Activated CD4-positive, alpha-beta T cell treated with anti-CD3 and anti-CD28 coated beads, Interleukin-2, amount 50 U/mL, for 24 hours (primary cell): Measurements from ENCODE around the gene RCAN2.

Experiments used
- DNase-seq, 2 donors: peaks; one replicate each; pipeline ENCODE4 v3.0.0-alpha.2; 2020; ENCODE audit warnings: low read depth in 1 of 2, low spot score in 1 of 2

The RCAN2 gene

GRCh38 chr6:46293641-46294316 lies 197.5 kb downstream of the RCAN2 start:
- DNase-seq, result no peak

DNA sequence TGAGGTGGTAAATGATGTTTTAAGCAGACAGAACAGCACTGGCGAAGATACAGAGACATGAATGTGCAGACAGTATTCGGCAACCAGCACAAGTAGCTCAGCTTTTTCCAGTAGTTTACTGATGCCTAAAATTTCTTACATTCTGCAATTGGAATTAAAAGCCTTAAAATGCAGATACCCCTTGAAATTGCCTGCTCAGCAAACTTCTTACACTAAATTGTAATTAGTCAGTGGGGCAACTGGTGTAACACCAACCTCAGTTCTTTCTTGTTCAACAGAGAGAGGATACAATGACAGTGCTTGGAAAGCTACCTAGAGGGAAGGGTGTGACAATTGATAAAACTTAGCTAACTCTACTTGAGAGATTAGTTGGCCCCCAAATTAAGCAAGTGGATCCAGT lies 199.4 kb downstream of the RCAN2 start:
- DNase-seq, result no peak

DNA sequence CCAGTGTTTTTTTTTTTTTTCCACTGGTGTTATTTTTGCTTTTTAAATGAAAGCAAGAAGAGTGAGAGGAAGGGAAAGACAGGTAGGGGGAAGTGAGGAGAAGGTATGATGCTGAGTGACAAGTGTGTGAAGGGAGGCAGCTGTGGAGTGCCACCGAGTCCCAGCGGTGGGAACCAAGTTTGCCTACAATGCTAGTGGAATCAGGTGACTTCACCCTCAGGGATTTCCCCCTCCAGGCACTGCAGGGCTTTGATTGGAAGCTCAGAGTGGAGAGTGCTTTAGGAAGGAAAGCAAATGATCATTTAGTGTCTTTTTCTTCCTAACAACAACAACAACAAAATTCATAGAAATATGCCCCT lies 200.0 kb downstream of the RCAN2 start:
- DNase-seq, result no peak

DNA sequence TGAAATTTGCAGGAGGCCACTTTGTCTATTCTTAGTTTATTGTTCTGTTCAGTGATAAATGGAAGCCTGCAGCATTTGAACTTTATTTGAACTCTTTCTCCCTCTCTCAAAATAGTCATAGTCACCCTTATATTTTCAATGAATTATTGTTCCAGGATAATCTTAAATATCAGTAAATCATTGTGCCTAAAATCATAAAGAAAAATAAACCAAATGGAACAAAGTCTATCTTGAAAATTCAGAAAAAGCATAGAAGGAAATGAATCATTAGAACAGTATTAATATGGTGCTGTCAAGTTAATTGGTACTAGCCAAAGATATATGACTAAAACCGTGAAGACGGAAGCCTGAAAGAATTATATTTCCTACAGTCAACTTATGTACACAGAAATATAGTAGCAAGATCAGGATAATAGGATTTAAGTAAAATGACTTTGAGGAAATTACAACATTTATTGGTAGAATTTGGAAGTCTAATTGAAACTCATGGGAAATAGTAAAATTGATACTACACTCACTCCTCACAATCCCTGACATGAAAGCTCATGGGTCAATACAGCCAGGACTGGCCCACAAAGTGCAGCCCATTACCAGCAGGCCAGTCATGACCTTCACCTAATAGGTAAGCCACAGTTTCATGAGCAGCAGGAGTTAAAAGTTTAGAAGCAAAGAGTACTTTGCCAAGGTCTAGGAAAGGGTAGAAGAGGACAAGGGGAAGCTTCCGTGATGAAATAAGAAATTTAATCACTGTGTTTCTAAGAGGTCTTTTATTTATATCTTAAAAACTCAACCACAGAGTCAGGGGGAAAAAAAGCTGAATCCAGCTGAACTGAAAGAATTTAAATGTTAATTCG lies 200.6 kb downstream of the RCAN2 start:
- DNase-seq, result no peak

DNA sequence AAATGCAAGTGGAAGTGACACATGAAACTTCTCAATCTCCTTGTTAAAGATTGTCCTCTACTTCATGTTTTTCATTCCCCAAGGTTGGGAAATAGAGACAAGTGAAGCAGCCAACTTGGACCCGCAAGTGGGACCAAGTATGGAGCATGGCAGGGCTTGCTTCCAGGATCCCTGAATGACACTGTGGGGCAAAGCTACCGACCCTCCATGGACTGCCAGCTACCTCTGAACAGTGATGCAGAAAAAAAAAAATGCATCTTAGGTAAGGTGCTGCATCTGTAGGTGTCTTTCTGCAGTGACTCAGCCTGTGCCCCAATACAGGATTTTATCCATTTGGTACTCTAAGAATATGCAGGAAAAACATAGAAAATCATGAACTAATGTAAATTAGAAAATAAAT lies 201.4 kb downstream of the RCAN2 start:
- no peak for DNase-seq

DNA sequence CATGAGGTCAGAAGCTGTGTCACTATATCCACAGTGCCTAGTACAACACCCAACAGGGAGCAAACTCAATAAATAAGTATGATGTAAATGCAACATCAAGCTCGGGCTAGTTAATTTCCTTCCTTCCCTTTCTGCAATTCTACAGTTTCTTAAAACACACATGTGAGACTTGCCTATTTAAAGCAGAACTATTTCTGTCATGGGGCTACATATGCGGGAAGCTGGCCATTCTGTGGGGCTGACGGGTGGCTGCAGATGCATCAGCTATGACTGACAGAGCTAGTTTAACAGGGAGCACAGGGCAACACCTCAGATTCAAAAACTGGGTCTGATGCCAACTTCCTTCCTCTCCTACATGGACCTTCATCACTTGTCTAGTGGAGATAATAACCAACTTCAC lies 202.4 kb downstream of the RCAN2 start:
- no peak for DNase-seq

DNA sequence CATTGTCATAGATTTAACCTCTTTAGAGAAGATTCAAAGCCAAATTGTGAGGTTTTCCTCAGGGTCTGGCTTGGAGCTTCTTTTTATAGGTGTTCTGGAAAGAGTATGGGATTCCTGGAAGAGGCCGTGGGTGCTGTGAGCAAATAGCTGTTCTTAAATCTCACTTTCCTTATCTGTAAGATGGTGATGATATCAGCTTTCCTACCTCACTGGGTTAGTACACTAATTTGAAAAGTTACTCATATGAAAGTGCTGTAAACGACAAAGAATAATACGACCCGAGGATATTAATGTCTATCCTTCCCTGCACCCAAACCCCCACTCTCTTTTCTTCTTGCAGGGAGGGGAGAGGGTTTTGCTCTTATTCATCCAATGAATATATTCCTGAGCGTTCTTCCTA lies 203.6 kb downstream of the RCAN2 start:
- no peak for DNase-seq

DNA sequence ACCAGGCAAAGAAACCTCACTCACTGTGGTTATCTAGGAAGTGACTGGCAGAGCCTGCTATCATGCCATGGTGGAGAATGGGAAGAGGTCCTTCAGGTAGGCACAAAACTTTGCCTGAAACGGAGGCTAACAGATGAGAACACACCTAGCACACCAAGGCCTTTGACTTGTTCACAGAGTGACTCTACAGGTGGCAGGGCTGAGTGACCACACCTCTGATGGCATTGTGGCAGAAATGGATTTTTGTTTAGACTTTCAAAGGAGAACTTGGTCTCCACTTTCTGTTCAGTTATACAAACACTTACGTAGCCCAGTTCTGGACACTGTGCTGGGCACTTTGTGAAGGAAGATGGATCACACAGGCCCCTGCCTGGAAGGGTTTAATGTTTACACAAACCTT lies 204.2 kb downstream of the RCAN2 start:
- no peak for DNase-seq

DNA sequence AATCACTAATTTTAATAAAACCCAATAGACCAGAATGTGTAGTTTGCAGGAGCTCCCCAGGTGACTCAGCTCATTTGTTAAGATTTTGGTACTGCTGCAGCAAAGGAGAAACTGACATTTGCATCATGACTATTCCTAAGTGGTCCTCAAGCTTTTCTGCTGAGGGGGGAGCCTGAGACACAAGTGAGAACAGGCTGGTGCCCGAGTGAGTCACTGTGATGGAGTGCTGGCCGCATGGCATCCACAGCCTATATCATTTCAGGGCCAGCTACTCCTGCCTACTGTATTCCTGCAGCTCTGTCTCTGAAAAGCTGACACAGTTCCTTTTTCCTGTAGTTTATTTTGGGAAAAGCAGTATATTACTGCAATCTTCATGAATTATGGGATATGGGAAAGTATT lies 206.8 kb downstream of the RCAN2 start:
- no peak for DNase-seq

- no peak for DNase-seq
Measured at GRCh38 chr6:46281110-46281509, 210.1 kb downstream of the RCAN2 start.

- DNase-seq, result no peak
Measured at GRCh38 chr6:46279874-46280273, 211.4 kb downstream of the RCAN2 start.

GRCh38 chr6:46276576-46277142 lies 214.6 kb downstream of the RCAN2 start:
- no peak for DNase-seq

- no peak for DNase-seq
Measured at GRCh38 chr6:46274502-46274901, 216.7 kb downstream of the RCAN2 start.

DNA sequence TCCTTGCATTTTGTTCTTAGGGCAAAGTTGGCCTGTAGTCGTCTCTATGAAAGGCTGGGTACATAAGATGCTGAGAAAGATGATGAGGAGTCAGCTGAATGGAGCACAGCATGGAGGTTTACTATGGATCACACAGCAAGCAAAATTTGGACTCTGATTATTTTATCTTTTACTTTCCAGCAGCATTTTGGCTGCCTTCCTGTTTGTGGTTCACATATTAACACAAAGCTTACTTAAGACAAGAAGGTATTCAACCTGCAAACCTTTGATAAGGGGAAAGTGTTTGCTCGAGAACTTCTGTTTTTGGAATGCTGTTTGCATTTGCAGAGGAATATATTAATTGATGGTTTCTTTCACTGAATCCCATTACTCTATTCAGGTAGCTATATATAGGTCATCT lies 217.3 kb downstream of the RCAN2 start:
- no peak for DNase-seq

GRCh38 chr6:46271728-46272127 lies 219.5 kb downstream of the RCAN2 start:
- no peak for DNase-seq

DNA sequence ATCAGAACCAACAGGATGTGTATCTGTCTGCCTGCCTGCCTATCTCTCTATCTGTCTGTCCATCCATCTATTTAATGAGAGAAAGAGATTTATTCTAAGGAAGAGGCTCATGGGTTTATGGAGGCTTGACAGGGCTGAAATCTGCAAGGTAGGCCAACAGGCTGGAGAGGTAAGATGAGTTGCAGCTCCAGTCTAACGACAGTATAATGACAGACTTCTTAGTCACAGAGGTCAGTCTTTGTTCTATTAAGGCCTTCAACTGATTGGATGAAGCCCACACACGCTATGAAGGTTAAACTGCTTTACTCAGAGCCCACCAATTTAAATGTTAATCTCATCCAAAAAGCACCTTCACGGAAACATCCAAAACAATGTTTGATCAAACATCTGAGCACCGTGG lies 220.1 kb downstream of the RCAN2 start:
- DNase-seq, result no peak

GRCh38 chr6:46270336-46270735 lies 220.9 kb downstream of the RCAN2 start:
- DNase-seq, result no peak

DNA sequence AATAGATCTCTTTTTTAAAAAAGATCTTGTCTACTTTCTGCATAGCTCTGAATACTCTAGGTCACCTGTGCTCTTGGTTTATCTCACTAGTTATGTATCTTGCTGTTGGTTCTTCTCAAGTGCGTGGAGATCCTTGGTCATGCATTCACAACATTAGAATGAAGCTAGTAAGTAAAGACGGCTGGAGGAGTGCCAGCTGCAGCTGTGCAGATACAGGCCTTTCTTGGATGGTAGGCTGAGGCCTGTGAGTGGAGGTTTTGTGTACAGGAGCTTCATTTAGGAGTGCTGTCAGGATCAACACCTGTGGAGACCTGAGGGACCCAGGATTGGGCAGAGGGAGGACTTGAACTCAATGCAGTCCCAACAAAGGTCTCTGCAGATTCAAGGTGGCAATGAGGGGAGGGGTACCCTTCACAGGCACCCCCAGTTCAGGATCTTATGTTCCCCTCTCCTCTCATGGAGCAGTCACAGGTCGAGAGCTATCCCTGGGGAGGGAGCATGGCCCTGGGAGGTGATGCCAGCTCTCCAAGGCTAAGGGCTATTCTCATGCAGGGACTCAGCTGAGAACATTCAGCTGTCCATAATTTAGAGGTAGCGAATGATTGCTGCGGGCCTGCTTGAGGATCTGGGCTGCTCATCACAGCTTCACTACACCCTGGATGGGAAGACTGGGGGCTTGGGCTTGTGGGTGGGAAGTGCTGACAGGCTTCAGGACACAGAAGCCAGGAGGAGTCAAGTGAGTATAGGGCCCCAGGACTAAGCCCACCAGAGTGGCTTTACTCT lies 221.6 kb downstream of the RCAN2 start:
- DNase-seq, result no peak

DNA sequence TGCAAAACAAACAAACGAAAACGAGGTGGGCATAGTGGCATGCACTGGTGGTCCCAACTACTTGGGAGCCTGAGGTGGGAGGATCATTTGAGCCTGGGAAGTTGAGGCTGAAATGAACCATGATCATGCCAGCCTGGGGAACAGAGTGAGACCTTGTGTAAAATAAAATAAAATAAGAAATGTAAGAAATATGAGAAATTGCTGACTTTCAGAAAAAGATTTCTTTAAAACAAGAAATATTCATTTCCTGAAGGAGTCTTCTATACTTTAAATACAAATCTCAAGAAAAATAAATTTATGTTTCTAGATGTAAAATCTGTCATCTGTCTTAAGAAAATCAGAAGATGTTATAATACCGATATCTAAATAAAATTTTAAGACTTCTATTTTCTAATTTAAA lies 223.7 kb downstream of the RCAN2 start:
- no peak for DNase-seq

GRCh38 chr6:46265373-46265772 lies 225.9 kb downstream of the RCAN2 start:
- no peak for DNase-seq

DNA sequence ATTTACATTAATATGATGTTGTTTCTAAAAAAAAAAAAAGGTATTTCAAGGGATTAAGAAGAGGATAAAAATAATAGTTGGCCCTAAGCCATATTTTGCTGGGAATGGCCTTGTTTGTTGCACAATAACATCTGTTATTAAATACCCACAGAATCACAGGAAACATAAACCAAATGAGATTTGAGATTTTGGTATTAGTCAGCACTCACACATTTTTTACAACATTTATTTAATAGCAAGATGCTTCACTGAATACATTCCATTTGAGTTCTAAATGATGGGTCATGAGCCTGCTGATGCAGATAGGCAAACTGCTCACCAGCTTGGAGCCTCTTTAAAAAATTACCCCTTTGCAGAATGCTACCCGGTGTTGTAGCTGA lies 227.6 kb downstream of the RCAN2 start:
- no peak for DNase-seq
